Measurements from ENCODE around the gene B3GNT9. TPM values are rescaled to one million over a fixed set of nuclear protein-coding genes. Genes with fewer than 3 reads are reported as not detected.
A peak's percentile ranks its signal among the peaks of the same experiment; 100 is the strongest.

The B3GNT9 gene
- total RNA-seq, 6 experiments from 2014 or later = 0.95 to 3.9 (median 1.7) TPM

DNA sequence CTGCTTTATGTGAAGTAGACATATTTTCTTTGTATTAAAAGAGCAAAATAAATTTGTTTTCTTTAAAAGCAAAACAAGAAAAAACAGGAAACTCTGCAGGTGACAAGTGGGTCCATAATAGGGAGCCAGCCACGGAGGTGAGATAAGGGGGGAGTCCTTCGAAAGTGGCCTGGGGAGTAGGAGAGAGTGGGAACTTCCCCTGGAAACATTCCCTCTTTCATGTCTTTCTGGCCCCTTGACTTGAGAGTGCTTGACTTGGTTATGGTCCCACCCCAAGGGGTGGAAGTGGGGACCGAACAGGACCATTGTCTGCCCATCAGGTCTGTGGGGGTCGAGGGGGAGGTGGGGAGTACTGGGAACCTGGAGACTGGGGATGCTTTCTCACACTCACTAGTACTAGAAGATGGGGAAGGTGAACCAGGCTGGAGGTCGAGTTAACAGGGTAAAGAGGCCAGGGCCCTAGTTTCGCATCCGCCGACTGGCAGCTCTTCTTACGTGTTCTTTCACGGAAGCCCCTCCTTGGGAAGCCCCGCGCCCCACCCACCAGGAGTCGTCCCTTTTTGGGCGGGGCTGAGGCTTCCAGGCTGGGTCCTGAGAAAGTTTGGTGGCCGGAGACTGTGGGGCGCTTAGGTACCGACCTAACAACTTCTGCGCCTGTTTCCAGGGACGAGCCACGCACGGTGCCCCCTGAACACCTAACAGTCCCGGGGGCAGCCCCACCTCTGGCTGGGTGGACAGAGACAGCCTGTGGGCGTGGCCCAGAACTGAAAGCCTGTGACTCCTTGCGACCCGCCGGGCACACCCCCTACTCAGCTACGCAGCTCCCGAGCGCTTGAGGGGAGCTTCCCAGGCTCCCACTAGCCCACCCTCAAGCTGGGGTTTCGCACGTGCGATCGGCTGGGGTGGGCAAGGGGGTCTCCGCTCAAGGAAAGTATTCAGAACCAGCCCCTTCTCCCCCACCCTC is 8.1 kb upstream of the B3GNT9 start:
- WGBS (ENCODE audit: insufficient coverage, low coverage, low lambda C conversion rate, missing lambda C conversion rate) = 15% methylated on average over 6 of the region's 34 CpGs
- TF ChIP-seq, protein P1, sequence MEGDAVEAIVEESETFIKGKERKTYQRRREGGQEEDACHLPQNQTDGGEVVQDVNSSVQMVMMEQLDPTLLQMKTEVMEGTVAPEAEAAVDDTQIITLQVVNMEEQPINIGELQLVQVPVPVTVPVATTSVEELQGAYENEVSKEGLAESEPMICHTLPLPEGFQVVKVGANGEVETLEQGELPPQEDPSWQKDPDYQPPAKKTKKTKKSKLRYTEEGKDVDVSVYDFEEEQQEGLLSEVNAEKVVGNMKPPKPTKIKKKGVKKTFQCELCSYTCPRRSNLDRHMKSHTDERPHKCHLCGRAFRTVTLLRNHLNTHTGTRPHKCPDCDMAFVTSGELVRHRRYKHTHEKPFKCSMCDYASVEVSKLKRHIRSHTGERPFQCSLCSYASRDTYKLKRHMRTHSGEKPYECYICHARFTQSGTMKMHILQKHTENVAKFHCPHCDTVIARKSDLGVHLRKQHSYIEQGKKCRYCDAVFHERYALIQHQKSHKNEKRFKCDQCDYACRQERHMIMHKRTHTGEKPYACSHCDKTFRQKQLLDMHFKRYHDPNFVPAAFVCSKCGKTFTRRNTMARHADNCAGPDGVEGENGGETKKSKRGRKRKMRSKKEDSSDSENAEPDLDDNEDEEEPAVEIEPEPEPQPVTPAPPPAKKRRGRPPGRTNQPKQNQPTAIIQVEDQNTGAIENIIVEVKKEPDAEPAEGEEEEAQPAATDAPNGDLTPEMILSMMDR (IDR thresholded peaks at IDR 0.05) = no peak
- TF ChIP-seq POLR2A (IDR thresholded peaks at IDR 0.05) = no peak
- no peaks in the 10 kb centered on the region for H3K27me3 ChIP-seq
- peaks cover 0 to 34% (median 14%) of the 10 kb centered on the region in 4 donors for H3K4me1 ChIP-seq
- H3K27ac ChIP-seq = peak overlapping the region; percentile 13 to 67 (median 62)
- peak in 2 of 4 donors; percentile 18 to 20 for ATAC-seq
- peak overlapping the region; percentile 81 to 94 (median 85) for H3K4me3 ChIP-seq
- no peaks in the 10 kb centered on the region for H3K9me3 ChIP-seq
- no peaks in the 10 kb centered on the region for H3K36me3 ChIP-seq
- DNase-seq = peak in 1 of 3 donors; percentile 68
- intact Hi-C loops (cut with DNase I) = loop anchor here (5.0 to 10.0 kb wide), 4 partner anchors 54 to 187 kb away; partner anchors contain the start of gene PHAF1 (in 1 of the 2)

DNA sequence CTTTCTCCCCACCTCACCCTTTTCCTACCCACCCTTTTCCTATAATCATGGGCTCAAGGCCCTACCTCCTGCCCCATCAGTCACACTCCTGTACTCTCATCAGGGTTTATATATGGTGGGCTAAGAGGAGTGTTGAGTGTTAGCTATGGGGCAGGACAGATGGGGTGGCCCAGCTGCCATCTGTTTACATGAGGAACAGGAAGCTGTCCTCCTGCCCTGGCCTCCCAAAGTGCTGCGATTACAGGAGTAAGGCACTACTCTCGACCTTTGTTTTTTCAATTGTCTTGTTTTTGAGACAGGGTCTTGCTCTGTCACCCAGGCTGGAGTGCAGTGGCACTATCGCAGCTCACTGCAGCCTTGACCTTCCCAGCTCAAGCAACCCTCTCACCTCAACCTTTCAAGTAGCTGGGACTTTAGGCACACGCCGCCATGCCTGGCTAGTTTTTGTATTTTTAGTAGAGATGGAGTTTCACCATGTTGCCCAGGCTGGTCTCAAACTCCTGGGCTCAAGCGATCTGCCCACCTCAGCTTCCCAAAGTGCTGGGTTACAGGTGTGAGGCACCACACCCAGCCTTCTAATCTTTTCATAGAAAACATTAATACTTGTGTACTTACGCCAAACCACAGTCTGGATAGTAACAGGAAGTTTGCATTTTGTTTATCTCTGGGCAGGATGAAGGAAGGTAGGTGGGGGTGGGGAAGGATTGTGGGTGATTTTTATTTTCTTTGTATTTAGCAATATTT is 7.3 kb upstream of the B3GNT9 start:
- 78% methylated on average over 7 of the region's 7 CpGs for WGBS (ENCODE audit: insufficient coverage, low coverage, low lambda C conversion rate, missing lambda C conversion rate)
- TF ChIP-seq, protein P1 (IDR thresholded peaks at IDR 0.05) = no peak
- no peak for TF ChIP-seq POLR2A (IDR thresholded peaks at IDR 0.05)
- H3K27me3 ChIP-seq = no peaks in the 10 kb centered on the region
- DNase-seq (no peak), ATAC-seq (no peak)
- no peak overlapping the region for H3K27ac ChIP-seq
- no peaks in the 10 kb centered on the region for H3K9me3 ChIP-seq
- no peak overlapping the region for H3K4me3 ChIP-seq
- H3K4me1 ChIP-seq = peaks cover 0 to 26% (median 10%) of the 10 kb centered on the region in 4 donors
- H3K36me3 ChIP-seq = no peaks in the 10 kb centered on the region
- intact Hi-C loops (cut with DNase I) = loop anchor here (5.0 to 10.0 kb wide), 4 partner anchors 53 to 186 kb away; partner anchors contain the start of gene PHAF1 (in 1 of the 2)

DNA sequence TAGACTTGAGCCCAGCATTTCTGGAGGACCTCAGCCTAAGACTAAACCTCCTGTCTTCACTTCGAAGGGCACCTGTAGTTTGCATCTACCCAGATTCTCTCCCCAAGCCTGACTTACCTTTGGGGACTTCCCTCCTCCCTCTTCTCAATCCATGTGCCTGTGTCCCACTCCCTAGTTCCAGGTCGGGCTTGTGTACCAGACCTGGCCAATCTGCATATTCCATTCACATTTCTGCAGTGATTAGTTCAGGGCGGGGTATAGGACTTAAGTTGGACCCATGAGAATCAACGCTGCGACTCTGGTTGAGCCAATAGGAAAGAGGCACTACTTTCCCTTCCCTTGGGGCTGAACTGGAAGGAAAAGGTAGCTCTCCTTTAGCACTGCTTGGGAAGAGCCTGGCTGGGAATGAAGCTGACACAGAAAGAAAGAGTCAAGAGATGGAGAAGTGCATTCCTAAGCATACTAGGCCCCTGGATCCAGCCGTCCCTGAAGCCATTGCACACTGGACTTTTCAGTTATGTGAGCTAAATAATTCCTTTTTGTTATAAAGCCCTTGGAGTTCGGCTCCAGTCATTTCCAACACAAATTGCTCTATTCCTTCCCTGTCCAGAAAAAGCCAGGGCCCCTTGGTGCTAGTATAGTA is 6.4 kb upstream of the B3GNT9 start:
- no peaks in the 10 kb centered on the region for H3K36me3 ChIP-seq
- no peak for ATAC-seq
- 82% methylated on average over 7 of the region's 7 CpGs for WGBS (ENCODE audit: insufficient coverage, low coverage, low lambda C conversion rate, missing lambda C conversion rate)
- TF ChIP-seq, protein P1 (IDR thresholded peaks at IDR 0.05) = no peak
- H3K27ac ChIP-seq = no peak overlapping the region
- DNase-seq = no peak
- H3K4me3 ChIP-seq = no peak overlapping the region
- no peaks in the 10 kb centered on the region for H3K27me3 ChIP-seq
- peaks cover 0 to 21% (median 7%) of the 10 kb centered on the region in 4 donors for H3K4me1 ChIP-seq
- intact Hi-C loops (cut with DNase I) = loop anchor here (5.0 to 10.0 kb wide), 4 partner anchors 52 to 185 kb away; partner anchors contain the start of gene PHAF1 (in 1 of the 2)
- H3K9me3 ChIP-seq = no peaks in the 10 kb centered on the region
